HEK293 (cell line): Measurements from ENCODE around the gene FDX2.

ENCODE experiments used
- YY1 ChIP-seq: fragments of 450-650 bp; formaldehyde crosslinking; IDR thresholded peaks from 2 replicates; pipeline ENCODE4 v1.5.1; 2018; ENCODE audit warnings: missing biosample characterization, missing genetic modification characterization
- ZNF121 ChIP-seq: fragments of 450-650 bp; formaldehyde crosslinking; IDR thresholded peaks from 2 replicates; pipeline ENCODE4 v1.5.1; 2016; ENCODE audit warnings: missing biosample characterization, missing genetic modification characterization
- ZNF302 ChIP-seq: fragments of 450-650 bp; formaldehyde crosslinking; IDR thresholded peaks from 2 replicates; pipeline ENCODE4 v1.5.1; 2016; ENCODE audit warnings: missing biosample characterization, missing genetic modification characterization, low read depth
- ZSCAN30 ChIP-seq: fragments of 450-650 bp; IDR thresholded peaks from 2 replicates; pipeline ENCODE4 v1.5.1; 2018; ENCODE audit warnings: missing biosample characterization, mild to moderate bottlenecking, missing genetic modification characterization, moderate library complexity
- TF ChIP-seq, protein P1 (sequence below): fragments of 450-650 bp; formaldehyde crosslinking; IDR thresholded peaks from 2 replicates; pipeline ENCODE4 v1.5.1; 2016; ENCODE audit warnings: missing biosample characterization, missing genetic modification characterization
- TF ChIP-seq, protein P2 (sequence below): fragments of 450-650 bp; formaldehyde crosslinking; IDR thresholded peaks from 2 replicates; pipeline ENCODE4 v1.5.1; 2016; ENCODE audit warnings: missing biosample characterization, missing genetic modification characterization
- TF ChIP-seq, protein P3 (sequence below): fragments of 450-650 bp; formaldehyde crosslinking; IDR thresholded peaks from 2 replicates; pipeline ENCODE4 v1.5.1; 2016; ENCODE audit warnings: missing biosample characterization, missing genetic modification characterization, low read depth

DNA sequence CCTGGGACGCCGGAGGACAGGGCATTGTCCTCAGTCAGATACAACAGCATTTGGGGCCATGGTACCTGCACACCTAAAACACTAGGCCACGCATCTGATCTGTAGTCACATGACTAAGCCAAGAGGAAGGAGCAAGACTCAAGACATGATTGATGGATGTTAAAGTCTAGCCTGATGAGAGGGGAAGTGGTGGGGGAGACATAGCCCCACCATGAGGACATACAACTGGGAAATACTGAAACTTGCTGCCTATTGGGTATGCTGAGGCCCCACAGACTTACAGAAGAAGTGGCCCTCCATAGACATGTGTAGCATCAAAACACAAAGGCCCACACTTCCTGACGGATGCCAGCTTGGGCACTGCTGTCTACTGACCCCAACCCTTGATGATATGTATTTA, 30.4 kb downstream of the FDX2 start:
- TF ChIP-seq, protein P1, sequence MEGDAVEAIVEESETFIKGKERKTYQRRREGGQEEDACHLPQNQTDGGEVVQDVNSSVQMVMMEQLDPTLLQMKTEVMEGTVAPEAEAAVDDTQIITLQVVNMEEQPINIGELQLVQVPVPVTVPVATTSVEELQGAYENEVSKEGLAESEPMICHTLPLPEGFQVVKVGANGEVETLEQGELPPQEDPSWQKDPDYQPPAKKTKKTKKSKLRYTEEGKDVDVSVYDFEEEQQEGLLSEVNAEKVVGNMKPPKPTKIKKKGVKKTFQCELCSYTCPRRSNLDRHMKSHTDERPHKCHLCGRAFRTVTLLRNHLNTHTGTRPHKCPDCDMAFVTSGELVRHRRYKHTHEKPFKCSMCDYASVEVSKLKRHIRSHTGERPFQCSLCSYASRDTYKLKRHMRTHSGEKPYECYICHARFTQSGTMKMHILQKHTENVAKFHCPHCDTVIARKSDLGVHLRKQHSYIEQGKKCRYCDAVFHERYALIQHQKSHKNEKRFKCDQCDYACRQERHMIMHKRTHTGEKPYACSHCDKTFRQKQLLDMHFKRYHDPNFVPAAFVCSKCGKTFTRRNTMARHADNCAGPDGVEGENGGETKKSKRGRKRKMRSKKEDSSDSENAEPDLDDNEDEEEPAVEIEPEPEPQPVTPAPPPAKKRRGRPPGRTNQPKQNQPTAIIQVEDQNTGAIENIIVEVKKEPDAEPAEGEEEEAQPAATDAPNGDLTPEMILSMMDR (tag by site-specific recombination) = no peak
- TF ChIP-seq, protein P2, sequence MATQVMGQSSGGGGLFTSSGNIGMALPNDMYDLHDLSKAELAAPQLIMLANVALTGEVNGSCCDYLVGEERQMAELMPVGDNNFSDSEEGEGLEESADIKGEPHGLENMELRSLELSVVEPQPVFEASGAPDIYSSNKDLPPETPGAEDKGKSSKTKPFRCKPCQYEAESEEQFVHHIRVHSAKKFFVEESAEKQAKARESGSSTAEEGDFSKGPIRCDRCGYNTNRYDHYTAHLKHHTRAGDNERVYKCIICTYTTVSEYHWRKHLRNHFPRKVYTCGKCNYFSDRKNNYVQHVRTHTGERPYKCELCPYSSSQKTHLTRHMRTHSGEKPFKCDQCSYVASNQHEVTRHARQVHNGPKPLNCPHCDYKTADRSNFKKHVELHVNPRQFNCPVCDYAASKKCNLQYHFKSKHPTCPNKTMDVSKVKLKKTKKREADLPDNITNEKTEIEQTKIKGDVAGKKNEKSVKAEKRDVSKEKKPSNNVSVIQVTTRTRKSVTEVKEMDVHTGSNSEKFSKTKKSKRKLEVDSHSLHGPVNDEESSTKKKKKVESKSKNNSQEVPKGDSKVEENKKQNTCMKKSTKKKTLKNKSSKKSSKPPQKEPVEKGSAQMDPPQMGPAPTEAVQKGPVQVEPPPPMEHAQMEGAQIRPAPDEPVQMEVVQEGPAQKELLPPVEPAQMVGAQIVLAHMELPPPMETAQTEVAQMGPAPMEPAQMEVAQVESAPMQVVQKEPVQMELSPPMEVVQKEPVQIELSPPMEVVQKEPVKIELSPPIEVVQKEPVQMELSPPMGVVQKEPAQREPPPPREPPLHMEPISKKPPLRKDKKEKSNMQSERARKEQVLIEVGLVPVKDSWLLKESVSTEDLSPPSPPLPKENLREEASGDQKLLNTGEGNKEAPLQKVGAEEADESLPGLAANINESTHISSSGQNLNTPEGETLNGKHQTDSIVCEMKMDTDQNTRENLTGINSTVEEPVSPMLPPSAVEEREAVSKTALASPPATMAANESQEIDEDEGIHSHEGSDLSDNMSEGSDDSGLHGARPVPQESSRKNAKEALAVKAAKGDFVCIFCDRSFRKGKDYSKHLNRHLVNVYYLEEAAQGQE (tag by site-specific recombination) = no peak
- TF ChIP-seq YY1 (tag by site-specific recombination) = no peak
- TF ChIP-seq ZSCAN30 (tag by site-specific recombination) = no peak
- no peak for TF ChIP-seq ZNF302 (tag by site-specific recombination)
- TF ChIP-seq, protein P3, sequence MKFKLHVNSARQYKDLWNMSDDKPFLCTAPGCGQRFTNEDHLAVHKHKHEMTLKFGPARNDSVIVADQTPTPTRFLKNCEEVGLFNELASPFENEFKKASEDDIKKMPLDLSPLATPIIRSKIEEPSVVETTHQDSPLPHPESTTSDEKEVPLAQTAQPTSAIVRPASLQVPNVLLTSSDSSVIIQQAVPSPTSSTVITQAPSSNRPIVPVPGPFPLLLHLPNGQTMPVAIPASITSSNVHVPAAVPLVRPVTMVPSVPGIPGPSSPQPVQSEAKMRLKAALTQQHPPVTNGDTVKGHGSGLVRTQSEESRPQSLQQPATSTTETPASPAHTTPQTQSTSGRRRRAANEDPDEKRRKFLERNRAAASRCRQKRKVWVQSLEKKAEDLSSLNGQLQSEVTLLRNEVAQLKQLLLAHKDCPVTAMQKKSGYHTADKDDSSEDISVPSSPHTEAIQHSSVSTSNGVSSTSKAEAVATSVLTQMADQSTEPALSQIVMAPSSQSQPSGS = no peak
- no peak for TF ChIP-seq ZNF121 (tag by site-specific recombination)
